ENCODE data around the gene SH3RF3.

Gene SH3RF3

DNA sequence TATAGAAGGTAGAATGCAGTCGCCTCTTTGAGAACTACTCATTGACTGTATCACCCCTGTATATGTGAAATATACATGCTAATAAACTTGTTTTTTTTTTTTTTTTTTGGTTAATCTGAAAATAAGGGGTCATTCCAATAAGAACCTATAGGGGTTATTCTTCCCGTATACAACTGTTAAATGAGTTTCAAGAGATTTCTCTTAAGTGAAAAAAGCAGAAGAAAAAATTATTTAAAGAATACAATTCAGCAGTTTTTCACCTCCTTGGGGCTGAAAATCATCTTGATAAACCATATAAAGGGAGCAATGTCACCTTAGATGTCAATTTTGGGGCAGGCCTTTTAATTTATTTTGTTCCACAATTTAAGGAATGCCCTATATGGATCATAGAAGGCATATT lies 418.3 kb downstream of the SH3RF3 start:
- Histone ChIP-seq H3K4me1 (ENCODE audit: insufficient read depth, insufficient read length) (no peaks in the 10 kb centered on the region), H3K9me3 (ENCODE audit: insufficient read depth, low read length) (no peaks in the 10 kb centered on the region), H3K4me3 (ENCODE audit: insufficient read length, low read depth) (no peak overlapping the region), H3K9ac (ENCODE audit: insufficient read length, low read depth) (no peak overlapping the region), H3K36me3 (ENCODE audit: insufficient read depth, insufficient read length, low read length) (peaks cover 23% of the 10 kb centered on the region), H3K27me3 (ENCODE audit: insufficient read depth, insufficient read length) (no peaks in the 10 kb centered on the region)
- no peak for DNase-seq (ENCODE audit: low read depth, low spot score)
- TF ChIP-seq YY1 (IDR thresholded peaks at IDR 0.05; ENCODE audit: insufficient read depth, insufficient read length) (no peak), SUZ12 (IDR thresholded peaks at IDR 0.05; ENCODE audit: extremely low read depth, insufficient read depth, insufficient read length) (no peak), ZNF274 (IDR thresholded peaks at IDR 0.05; ENCODE audit: low read depth, low read length) (no peak)

DNA sequence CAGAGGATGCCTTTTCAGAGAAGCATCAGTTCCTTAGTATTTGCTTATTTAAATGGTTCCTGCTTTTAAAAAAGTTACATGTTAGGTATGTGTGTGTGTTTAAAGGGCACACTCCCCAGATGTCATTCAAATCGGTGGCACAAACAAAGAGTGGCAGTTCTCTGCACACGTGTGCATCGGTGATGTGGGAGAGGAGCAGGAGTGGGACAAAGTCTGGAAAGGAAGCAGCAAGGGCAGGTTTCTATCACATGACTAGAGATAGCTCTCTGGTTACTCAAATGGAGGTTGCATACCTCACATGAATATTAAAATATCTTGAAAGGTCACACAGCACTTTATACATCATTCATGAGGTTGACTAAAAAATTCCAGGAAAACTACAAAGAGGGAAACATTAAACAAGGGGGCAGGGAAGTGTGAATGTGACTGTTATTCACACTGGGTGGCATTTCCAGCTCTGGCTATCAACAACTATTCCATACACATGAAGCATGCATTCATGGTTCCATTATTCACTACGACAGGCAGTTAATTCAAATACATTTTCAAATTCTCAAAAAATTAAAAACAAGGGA lies 420.1 kb downstream of the SH3RF3 start:
- Histone ChIP-seq H3K9ac (ENCODE audit: insufficient read length, low read depth) (no peak overlapping the region), H3K36me3 (ENCODE audit: insufficient read depth, insufficient read length, low read length) (peaks cover 26% of the 10 kb centered on the region), H3K27me3 (ENCODE audit: insufficient read depth, insufficient read length) (no peaks in the 10 kb centered on the region), H3K4me3 (ENCODE audit: insufficient read length, low read depth) (no peak overlapping the region), H3K9me3 (ENCODE audit: insufficient read depth, low read length) (no peaks in the 10 kb centered on the region), H3K4me1 (ENCODE audit: insufficient read depth, insufficient read length) (no peaks in the 10 kb centered on the region)
- TF ChIP-seq YY1 (IDR thresholded peaks at IDR 0.05; ENCODE audit: insufficient read depth, insufficient read length) (no peak), ZNF274 (IDR thresholded peaks at IDR 0.05; ENCODE audit: low read depth, low read length) (no peak), SUZ12 (IDR thresholded peaks at IDR 0.05; ENCODE audit: extremely low read depth, insufficient read depth, insufficient read length) (no peak)
- no peak for DNase-seq (ENCODE audit: low read depth, low spot score)

Measured in NT2/D1 (cell line).